Fibroblast of mammary gland (primary cell): Measurements from ENCODE around the gene CRYGA.

Experiments used
- DNase-seq: peaks from one replicate; pipeline ENCODE4 v3.0.0-alpha.2; 2010; ENCODE audit warnings: low read depth
- H3K4me3 ChIP-seq: 2 replicates; pipeline ENCODE4 v1.5.1; 2011; ENCODE audit warnings: low read depth, mild to moderate bottlenecking, low read length, moderate library complexity; ENCODE audit not compliant: control insufficient read depth
- CTCF ChIP-seq: conservative IDR thresholded peaks from 2 replicates; pipeline ENCODE4 v1.5.1; 2011; ENCODE audit warnings: low read depth, low read length, inconsistent platforms; ENCODE audit not compliant: control insufficient read depth, insufficient read depth

The CRYGA gene

DNA sequence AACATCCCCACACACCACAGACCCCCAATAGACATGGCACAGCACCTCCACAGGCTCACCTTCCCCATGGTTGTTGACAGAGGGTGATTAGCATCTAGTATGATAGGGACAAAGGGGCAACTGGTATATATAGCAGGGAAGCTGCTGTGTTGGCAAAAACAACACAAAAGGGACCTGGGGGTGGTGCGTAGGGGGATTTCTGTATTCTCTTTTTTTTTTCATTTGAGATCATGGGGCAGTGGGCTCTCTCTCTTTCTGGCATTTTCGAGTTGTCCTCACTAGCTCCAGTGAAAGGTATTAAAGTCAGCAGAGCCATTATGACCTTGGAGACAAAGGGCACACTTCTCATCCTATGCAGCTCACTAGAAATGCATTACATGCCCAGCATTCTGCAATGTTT lies at the start of gene CRYGA:
TSS of gene CRYGA (minus strand) at position 101 of the 400 bp plus-strand sequence. CDS start at position 68, 33 bp downstream.
- H3K4me3 ChIP-seq: no peak within 1 kb of the TSS
- DNase-seq: no peak
- no peak for TF ChIP-seq CTCF

- TF ChIP-seq CTCF: no peak
- H3K4me3 ChIP-seq: no peak overlapping the region
- DNase-seq: no peak
Measured at GRCh38 chr2:208210688-208211451, 47.5 kb upstream of the CRYGA start.

DNA sequence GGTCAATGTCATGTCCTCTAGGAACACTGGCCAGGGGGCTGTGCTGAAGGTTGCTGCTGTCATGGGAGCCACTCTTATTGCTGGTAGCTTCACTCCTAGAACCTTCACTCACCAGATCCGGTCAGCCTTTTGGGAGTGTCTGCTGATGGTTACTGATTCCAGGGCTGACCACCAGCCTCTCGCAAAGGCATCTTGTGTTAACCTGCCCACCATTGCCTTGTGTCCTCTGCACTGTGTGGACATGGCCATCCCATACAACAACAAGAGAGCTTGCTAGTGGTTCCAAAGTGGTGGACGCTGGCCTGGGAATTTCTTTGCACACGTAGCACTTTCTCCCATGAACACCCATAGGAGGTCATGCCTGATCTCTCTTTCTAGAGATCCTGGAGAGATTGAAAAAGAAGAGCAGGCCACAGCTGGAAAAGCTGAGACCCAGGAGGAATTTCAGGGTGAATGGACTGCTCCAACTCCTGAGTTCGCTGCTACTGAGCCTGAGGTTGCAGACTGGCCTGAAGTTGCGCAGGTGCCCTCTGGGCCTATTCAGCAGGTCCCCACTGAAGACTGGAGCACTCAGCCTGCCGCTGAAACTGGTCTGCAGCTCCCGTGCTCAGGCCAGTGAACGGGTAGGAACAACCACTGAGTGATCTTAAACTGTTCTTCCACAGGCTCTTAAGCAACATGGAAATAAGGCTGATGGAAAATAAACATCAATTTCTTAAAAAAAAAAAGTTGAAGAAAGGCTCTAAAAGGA lies 45.1 kb upstream of the CRYGA start:
- no peak for DNase-seq
- TF ChIP-seq CTCF: no peak
- no peak overlapping the region for H3K4me3 ChIP-seq

GRCh38 chr2:208207769-208208168 lies 44.4 kb upstream of the CRYGA start:
- no peak overlapping the region for H3K4me3 ChIP-seq
- no peak for DNase-seq
- TF ChIP-seq CTCF: no peak

GRCh38 chr2:208204166-208204565 lies 40.8 kb upstream of the CRYGA start:
- no peak overlapping the region for H3K4me3 ChIP-seq
- no peak for TF ChIP-seq CTCF
- no peak for DNase-seq

GRCh38 chr2:208195531-208195930 lies 32.1 kb upstream of the CRYGA start:
- no peak overlapping the region for H3K4me3 ChIP-seq
- no peak for TF ChIP-seq CTCF
- peak; percentile 55 for DNase-seq
